HG02678 (cell line): Measurements from ENCODE around the gene PHACTR1.
A peak's percentile ranks its signal among the peaks of the same experiment; 100 is the strongest.
"Not testable (repeated sequence)": the region's sequence is repeated elsewhere in the genome, so short reads cannot be mapped to it uniquely, and the experiment has no call there.

Experiments used
- ATAC-seq: cut with Tn5 transposase; IDR thresholded peaks from one replicate; pipeline ENCODE4 v1.9.1; 2021; ENCODE audit warnings: mild to moderate bottlenecking, moderate library complexity; ENCODE audit not compliant: unreplicated experiment

PHACTR1 gene

DNA sequence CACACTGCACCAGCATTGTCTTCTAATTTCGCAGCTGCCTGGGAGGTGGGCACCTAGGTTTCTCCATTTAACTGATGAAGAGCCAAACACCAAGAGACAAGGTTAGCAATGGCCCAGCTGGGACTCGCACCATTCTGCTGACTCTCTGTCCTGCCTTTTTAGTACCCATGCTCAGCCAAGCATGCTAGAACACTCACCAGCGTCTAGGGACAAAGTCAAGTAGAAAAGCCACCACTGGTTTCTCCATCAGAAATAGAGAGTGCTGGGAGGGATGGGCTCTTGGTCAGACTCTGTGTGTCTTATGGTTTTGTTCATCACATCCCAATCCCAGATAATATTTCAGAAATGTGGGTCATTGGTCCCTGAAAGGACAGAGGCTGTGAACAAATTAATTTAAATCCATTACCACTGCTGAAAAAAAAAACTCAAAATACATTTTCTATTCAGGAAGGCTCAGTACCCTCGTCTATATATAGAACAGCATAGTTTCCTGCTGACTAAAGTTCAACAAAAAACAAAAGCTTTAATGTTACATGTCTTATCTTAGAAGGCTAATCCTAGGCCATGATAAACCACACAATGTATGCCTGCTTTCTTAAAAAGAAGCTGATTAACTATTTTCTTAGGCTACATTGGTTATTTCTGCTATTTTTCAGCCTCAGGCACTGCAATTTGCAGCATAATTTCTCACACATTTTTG is 500.8 kb downstream of the PHACTR1 start:
- no peak for ATAC-seq

- ATAC-seq: no peak
Measured at GRCh38 chr6:13220266-13220665, 503.7 kb downstream of the PHACTR1 start.

GRCh38 chr6:13222048-13222447 is 505.5 kb downstream of the PHACTR1 start:
- ATAC-seq: no peak

DNA sequence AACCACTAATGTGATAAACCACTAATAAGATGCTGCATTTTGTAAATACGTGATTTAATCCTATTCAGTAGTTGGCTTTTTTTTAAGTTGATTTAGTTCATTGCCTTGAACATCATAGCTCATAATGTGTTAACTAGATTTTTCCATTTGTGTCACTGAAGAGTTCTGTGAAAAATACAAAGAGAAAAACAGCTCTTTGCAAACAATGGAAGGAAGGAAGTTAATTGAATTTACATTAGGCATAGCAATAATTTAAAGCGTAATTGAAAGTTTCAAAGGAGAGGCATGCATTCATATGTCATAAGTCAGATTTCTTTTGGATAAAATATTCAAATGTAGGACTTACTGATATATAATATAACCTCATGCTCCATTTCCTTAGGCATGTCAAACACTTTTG is 509.5 kb downstream of the PHACTR1 start:
- no peak for ATAC-seq

DNA sequence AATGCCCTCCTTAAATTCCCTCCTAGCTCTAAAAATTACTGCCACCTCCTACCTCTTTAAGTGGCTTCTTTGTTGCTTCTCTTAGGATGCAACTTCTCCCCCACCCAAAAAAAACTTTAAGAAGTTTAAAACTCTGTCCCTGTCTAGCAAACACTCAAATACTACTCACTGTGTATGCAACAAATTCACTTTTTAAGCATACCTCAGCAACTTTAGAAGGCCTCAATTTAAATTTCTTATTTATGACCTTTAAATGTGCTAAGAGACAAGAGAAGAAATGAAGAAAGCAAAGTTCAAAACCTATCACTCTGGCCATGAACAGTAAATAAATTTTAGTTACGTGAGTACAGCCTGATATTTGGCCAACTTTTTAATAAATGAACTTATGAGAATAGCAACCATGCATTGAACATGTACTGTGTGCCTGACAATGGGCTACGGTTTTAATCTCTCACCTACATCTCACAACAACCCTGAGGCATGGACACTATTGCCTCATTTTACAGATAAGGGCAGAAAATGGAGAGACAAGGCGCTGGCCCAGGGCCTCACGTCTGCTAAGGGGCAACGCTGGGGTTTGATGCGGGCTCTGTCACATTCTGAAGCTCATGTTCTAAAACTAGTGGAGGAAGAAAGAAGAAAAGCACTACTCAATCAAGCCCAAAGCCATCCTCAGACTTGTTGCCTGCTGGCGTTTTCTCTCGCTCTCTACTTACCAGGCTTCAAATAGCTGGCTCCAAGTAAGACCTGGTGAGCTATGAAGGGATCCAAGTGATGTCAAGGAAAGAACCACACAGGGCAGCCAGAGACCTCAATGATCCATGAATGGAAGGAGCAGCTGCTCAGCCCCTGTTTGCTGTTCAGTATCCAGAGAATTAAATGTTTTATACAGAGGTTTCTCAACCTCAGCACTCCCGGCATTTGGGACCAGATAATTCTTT is 512.0 kb downstream of the PHACTR1 start:
- no peak for ATAC-seq

DNA sequence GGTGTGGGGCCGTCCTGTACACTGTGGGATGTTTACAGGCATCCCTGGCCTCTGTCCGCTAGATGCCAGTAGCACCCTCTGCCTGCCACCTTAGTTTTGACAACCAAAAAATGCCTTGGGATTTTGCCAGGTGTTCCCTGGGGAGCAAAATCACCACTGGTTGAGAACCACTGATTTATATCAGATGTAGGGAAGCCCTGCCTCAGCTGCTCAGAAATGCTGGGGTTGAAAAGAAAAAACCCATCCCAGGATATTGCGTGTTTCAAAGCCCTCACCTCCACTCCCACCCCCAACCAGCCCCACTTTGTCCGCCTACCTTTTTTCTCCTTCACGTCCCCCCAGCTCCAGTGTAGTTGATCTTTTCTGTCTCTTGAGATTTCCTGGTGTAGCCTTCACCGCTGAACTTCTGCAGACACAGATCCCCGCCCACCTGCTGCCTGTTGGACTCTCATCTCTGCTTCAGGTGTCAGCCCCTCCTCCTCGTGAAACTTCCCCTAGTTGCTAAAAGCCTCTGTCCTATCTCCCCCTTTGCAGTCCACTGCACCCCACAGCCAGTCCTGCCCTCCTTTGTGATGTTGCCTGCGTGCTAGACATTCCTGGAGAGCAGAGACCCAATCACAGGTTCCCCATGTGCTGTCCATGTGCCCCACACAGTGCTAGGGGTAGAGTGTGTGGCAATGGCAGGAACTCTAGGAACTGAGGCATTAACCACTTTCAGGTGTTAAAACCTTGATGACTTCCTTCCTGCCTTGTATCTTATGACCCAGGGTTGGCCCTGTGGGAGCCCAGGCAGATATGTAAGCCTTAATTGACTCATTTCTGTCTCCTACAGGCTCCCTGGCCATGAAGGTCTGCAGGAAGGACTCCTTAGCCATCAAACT is 512.9 kb downstream of the PHACTR1 start:
- peak; percentile 78 for ATAC-seq

DNA sequence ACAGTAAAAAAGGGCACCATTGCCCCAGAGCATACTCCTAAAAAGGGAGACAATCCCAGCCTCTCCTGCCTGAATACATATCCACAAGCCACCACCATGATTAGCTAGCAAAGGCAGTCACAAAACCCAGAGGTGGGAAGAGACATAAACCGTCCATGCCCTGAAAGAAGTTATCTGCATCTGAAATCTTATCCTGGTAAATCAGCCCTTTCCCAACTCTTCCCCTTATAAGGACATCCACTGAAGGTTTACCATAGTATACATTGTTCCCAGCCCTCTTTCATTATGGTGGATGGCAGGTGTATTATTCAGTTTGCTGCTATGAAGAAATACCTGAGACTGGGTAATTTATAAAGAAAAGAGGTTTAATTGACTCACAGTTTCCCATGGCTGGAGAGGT is 516.5 kb downstream of the PHACTR1 start:
- ATAC-seq: no peak

GRCh38 chr6:13234130-13234529 is 517.6 kb downstream of the PHACTR1 start:
- ATAC-seq: no peak

DNA sequence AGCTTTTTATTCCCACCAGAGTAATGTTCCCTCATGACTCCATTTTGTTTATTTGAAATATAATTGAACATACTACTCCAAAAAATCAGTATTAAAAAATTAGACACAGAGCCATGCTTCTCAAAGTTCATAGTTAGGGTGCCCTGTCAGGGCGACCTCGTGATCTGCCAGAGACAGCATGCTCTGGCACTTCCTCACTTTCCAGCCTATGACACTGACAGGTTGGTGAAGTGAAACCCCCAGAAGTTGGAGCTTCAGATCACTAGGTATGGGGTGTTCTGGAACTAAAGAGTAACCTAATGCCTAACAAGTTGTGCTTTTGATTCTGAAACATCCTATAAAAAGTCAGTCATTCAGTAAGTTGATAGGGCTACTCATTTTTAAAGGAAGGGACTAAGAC is 518.8 kb downstream of the PHACTR1 start:
- no peak for ATAC-seq

DNA sequence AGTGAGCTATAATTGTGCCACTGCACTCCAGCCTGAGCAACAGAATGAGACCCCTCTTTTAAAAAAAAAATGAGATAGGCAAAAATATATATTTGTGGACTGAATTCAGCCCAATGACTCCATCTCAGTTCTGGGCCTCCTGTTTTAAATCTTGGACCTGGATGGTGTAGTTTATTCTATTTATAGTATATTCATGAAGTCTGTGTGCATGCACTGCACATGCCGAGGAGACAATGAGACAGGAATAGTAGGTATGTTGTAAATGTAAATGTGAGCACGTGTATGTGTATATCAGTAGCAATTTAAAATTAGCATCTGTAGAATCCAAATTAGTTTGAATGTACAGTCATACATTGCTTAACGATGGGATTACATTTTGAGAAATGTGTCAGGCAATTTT is 520.8 kb downstream of the PHACTR1 start:
- no peak for ATAC-seq

DNA sequence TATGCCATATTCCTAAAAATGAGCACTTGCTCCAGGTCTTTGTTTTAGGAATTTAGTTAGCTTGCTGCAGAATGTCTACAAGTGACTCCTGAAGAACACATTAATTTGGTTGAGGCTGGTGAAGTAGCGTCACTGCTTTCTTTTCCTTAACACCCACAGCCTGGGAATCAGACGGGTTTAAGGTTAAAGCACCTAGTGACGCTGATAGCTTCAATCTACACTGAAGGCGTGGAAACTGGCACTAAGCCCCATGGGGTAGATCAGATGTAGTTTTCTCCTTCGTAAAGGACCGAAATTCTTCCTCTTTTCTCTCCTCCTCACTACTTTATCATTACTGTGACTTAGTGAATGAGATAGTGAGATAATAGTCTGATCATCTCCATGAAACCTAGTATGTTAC is 521.5 kb downstream of the PHACTR1 start:
- no peak for ATAC-seq

DNA sequence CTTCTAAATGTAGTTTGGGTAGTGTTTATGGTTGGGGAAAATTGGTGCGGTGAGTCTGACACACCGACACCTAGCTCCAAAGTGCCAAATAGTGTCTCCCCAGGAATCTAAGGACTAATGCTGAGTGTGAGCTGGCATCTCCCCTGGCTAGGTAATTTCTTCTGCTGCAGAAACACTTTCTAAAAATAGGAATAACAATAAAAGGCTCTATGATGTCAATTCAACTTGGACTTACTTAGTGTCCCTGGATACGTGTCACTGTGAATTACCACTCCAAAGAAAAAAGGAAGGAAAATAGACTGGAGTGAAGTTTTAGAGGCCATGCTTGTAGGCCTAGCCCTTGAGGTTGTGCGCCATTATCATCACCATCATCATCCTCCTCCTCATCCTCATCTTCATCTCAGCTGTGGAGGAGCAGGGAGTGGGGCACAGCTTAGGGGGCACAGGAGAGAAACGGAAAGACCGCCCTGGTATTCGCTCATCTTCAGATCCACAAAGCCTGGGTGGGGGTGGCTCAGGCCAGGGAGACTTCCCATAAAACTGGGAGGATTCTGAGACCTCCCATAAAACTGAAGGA is 522.2 kb downstream of the PHACTR1 start:
- ATAC-seq: no peak

DNA sequence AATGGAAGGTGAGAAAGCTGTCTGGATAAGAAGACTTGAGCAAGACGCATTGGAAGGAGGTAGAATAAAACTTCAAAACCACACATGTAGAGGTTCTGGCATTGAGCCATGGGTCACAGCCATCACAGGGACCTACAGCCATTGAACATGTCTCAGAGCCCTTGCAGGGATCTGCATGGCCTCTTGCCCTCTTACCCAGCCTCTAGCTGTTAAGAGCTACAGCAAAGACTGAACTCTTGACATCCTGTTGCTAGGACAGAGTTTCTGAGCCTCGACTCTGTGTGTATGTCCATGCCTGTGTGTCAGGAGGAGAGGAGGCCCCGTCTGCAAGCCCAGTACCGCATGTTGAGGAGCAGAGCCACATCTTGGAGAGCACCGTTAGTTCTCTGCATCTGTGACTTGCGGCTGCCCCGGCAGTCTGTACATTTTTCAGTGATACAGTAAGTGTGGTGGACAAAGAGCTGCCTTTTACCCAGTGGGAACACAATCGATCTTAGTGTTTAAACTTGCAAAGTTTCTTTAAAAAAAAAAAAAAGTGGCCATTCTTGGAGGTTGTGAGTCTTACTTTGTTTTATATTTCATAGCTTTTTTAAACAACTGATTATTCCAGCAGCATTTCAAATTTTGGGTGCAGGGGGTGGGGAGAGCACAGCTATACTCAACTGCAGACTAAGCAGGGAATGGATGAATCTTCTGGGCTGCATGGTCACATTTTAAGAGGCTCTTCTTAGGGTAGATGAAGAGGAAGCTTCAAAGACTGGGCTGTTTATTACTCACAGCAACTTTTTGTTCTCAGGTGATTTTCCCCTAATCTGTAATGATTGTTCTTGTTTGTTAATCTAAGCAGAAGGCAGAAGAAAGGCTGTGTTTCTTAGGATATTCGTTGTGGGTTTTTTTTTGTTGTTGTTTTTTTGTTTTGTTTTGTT is 523.2 kb downstream of the PHACTR1 start:
- ATAC-seq: no peak

- no peak for ATAC-seq
Measured at GRCh38 chr6:13241364-13241763, 524.8 kb downstream of the PHACTR1 start.

- no peak for ATAC-seq
Measured at GRCh38 chr6:13242178-13242577, 525.6 kb downstream of the PHACTR1 start.

- no peak for ATAC-seq
Measured at GRCh38 chr6:13242590-13242989, 526.0 kb downstream of the PHACTR1 start.

- no peak for ATAC-seq
Measured at GRCh38 chr6:13243033-13243432, 526.5 kb downstream of the PHACTR1 start.

GRCh38 chr6:13243745-13244144 is 527.2 kb downstream of the PHACTR1 start:
- ATAC-seq: not testable (repeated sequence)

DNA sequence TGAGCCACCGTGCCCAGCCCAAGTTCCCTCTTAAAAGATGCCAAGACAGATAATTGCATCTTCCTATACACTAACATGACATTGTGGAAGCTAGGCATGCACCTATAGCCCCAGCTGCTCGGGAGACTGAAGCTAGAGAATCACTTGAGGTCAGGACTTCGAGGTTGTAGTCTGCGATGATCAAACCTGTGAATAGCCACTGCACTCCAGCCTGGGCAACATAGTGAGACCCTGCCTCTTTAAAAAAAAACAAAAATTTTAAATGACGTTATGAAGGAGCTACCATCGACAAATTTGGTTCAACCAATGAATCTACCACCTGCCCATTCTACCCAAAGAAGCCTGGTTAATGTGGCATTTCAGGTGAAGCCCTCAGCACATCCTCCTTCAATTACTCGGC is 531.1 kb downstream of the PHACTR1 start:
- no peak for ATAC-seq

GRCh38 chr6:13248053-13248452 is 531.5 kb downstream of the PHACTR1 start:
- ATAC-seq: no peak
